ENCODE data around the gene FOSL1. TPM values are rescaled to one million over a fixed set of nuclear protein-coding genes. Genes with fewer than 3 reads are reported as not detected.

Gene FOSL1
- total and polyA plus RNA-seq, 2 donors (not counting 1 experiment from before 2014, with no cell fraction given): 2.3 TPM; not detected in 1

DNA sequence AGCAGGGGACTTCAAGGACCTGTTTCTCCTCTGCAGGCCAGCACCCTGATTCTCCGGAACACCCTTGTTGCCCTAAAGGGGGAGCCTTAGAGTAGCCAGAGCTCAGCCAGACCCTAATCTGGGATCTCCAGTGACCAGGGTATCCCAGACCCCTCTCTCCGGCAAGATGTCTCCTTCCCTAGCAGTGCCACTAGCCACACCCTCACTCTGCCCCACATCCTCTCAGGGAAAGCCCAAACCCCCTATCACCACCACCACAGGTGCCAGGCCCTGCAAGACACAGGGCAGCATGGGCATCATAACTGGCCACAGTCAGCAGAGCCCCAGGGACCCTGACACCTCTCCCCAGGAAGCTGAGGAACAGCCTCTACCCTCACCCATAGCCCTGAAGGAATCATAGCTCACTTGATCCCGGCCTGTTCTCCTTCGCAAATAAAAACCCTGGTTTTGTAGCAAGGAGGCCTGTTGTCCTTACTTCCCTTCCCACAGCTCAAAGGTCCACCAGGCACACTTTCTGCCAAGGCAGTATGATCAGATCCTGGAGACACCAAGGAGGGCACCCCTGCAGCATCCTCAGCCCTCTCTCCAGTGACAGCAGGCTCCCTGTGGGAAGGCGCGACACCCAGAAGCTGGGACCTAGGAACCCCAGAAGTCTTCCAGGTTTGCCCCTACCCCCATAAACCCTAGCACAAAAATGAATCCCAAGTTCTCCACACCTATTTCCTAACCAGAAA lies 46.8 kb downstream of the FOSL1 start:
- ChIA-PET CTCF (no interaction called here), POLR2A (interaction anchor here (0.5 to 0.6 kb wide), 2 partner anchors 8 to 13 kb away, joined by 3 to 6 read pairs; no protein-coding TSS in a partner anchor)
- Histone ChIP-seq H3K4me2 (replicated peaks; ENCODE audit: low read depth, low read length, poor library complexity, severe bottlenecking) (no peak overlapping the region), H2AFZ (ENCODE audit: insufficient read depth, low read depth, low read length, poor library complexity, severe bottlenecking) (no peak overlapping the region), H3K9me3 (ENCODE audit: control extremely low read depth in 1 of 3, control insufficient read depth in 2 of 3, insufficient read depth in 1 of 3, low read length in 2 of 3) (peaks cover 0 to 15% (median 0%) of the 10 kb centered on the region in 3 donors), H3K36me3 (replicated peaks in 1 of 2; ENCODE audit: control extremely low read depth in 1 of 2, control insufficient read depth in 1 of 2, extremely low read depth in 1 of 2, insufficient read depth in 2 of 2, low read length in 1 of 2) (peaks cover 0 to 62% of the 10 kb centered on the region in 2 experiments), H3K4me3 (ENCODE audit: control extremely low read depth in 1 of 5, extremely low read depth in 1 of 5, insufficient read depth in 1 of 5, low read depth in 2 of 5, low read length in 4 of 5) (no peak overlapping the region), H4K20me1 (ENCODE audit: control insufficient read depth, insufficient read depth, low read length, poor library complexity, severe bottlenecking) (peaks cover 73% of the 10 kb centered on the region), H3K9ac (ENCODE audit: low read length) (no peak overlapping the region), H3K27ac (ENCODE audit: low read length in 2 of 2) (no peak overlapping the region), H3K4me1 (ENCODE audit: control insufficient read depth in 2 of 2, insufficient read depth in 2 of 2, low read length in 2 of 2) (peaks cover 12 to 23% of the 10 kb centered on the region in 2 donors), H3K79me2 (ENCODE audit: control insufficient read depth, insufficient read depth, low read length) (peaks cover 43% of the 10 kb centered on the region), H3K27me3 (replicated peaks in 1 of 4; ENCODE audit: control extremely low read depth in 1 of 4, control insufficient read depth in 3 of 4, insufficient read depth in 4 of 4, low read length in 3 of 4) (no peaks in the 10 kb centered on the region)
- Mint-ChIP-seq H3K9me3 (ENCODE audit: insufficient read depth) (no peaks in the 10 kb centered on the region), H3K4me1 (peaks cover 35% of the 10 kb centered on the region), H3K4me3 (no peak overlapping the region), H3K27ac (peak overlapping the region; percentile 59), H3K27me3 (no peaks in the 10 kb centered on the region)
- peak; percentile 21 for DNase-seq
- TF ChIP-seq, protein P1, sequence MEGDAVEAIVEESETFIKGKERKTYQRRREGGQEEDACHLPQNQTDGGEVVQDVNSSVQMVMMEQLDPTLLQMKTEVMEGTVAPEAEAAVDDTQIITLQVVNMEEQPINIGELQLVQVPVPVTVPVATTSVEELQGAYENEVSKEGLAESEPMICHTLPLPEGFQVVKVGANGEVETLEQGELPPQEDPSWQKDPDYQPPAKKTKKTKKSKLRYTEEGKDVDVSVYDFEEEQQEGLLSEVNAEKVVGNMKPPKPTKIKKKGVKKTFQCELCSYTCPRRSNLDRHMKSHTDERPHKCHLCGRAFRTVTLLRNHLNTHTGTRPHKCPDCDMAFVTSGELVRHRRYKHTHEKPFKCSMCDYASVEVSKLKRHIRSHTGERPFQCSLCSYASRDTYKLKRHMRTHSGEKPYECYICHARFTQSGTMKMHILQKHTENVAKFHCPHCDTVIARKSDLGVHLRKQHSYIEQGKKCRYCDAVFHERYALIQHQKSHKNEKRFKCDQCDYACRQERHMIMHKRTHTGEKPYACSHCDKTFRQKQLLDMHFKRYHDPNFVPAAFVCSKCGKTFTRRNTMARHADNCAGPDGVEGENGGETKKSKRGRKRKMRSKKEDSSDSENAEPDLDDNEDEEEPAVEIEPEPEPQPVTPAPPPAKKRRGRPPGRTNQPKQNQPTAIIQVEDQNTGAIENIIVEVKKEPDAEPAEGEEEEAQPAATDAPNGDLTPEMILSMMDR (IDR thresholded peaks at IDR 0.05): no peak
- no peak for TF ChIP-seq EZH2 (IDR thresholded peaks at IDR 0.05; ENCODE audit: borderline replicate concordance, insufficient read depth, low read depth, low read length, poor library complexity, severe bottlenecking)
- intact Hi-C loops (cut with micrococcal nuclease): no loop called here
- no peak for ATAC-seq (ENCODE audit: low read depth)
- WGBS (ENCODE audit: insufficient coverage): 98% methylated on average over 6 of the region's 6 CpGs
